GM12878 (cell line): Measurements from ENCODE around the gene CTIF. TPM values are rescaled to one million over a fixed set of nuclear protein-coding genes. Genes with fewer than 3 reads are reported as not detected.

Experiments used
- ATAC-seq: fragments of 200-7000 bp; cut with Tn5 transposase; 3 replicates; pipeline ENCODE4 v1.9.1; 2020; ENCODE audit warnings: mild to moderate bottlenecking, moderate library complexity
- BruUV-seq: library from RNA; stranded (reverse); fragments of 400-500 nt; replicated peaks from 2 replicates; lab custom pipeline; 2021; lab: Mats Ljungman, UMichigan
- CTCF ChIA-PET: fragments of 300-600 bp; sonication (Branson Sonifier 250); formaldehyde crosslinking; extraction: SDS; loops from one replicate; lab custom pipeline; 2021; ENCODE audit warnings: inconsistent platforms; lab: Yijun Ruan, JAX
- POLR2A ChIA-PET: fragments of 350-600 bp; formaldehyde crosslinking; extraction: SDS; loops from one replicate; lab custom pipeline; 2021; ENCODE audit warnings: inconsistent platforms; lab: Charles Lee
- RAD21 ChIA-PET: fragments of 300-600 bp; sonication (Branson Sonifier 250); formaldehyde crosslinking; loops from one replicate; lab custom pipeline; 2023; ENCODE audit warnings: antibody characterized with exemption; ENCODE audit not compliant: unreplicated experiment; lab: Charles Lee
- SMC1A ChIA-PET: fragments of 300-600 bp; sonication (Branson Sonifier 250); formaldehyde crosslinking; loops from one replicate; lab custom pipeline; 2023; ENCODE audit not compliant: unreplicated experiment, uncharacterized antibody; lab: Charles Lee
- DNase-seq: peaks from one replicate; pipeline ENCODE4 v3.0.0-alpha.2; 2011; ENCODE audit warnings: low read depth, low spot score
- FAIRE-seq: peaks from 3 replicates; lab custom pipeline; 2011; peaks lifted over from hg19 to GRCh38; lab: Jason Lieb, UNC
- H2AFZ ChIP-seq: 2 replicates; pipeline ENCODE4 v1.6.0; 2011; ENCODE audit warnings: low read depth, low read length, control low read depth; ENCODE audit not compliant: control insufficient read depth
- H3K27ac ChIP-seq: 2 replicates; pipeline ENCODE4 v1.5.1; 2011; ENCODE audit warnings: control low read depth; ENCODE audit not compliant: control insufficient read depth, insufficient read depth
- H3K27me3 ChIP-seq, 2 experiments: replicated peaks in 1 of 2; 2 replicates each; pipeline versions ENCODE4 v1.6.0 to v1.6.1; 2011; ENCODE audit warnings: low read length in 1 of 2; ENCODE audit not compliant: control insufficient read depth in 2 of 2, insufficient read depth in 2 of 2
- H3K36me3 ChIP-seq, 2 experiments: 2 replicates each; pipeline ENCODE4 v1.5.1; 2011; ENCODE audit warnings: low read length in 1 of 2; ENCODE audit not compliant: control insufficient read depth in 2 of 2, insufficient read depth in 2 of 2
- H3K4me1 ChIP-seq: 2 replicates; pipeline ENCODE4 v1.6.1; 2011; ENCODE audit warnings: mild to moderate bottlenecking, low read length, moderate library complexity, mixed read lengths; ENCODE audit not compliant: control insufficient read depth, insufficient read depth
- H3K4me2 ChIP-seq: 2 replicates; pipeline ENCODE4 v1.6.0; 2011; ENCODE audit warnings: control low read depth; ENCODE audit not compliant: control insufficient read depth, insufficient read depth
- H3K4me3 ChIP-seq: fragments of 200-600 bp; sonication (generic); 2 replicates; pipeline ENCODE4 v1.5.1; 2016
- H3K79me2 ChIP-seq: 2 replicates; pipeline ENCODE4 v1.6.0; 2011; ENCODE audit warnings: low read length; ENCODE audit not compliant: control insufficient read depth, insufficient read depth
- H3K9ac ChIP-seq: 2 replicates; pipeline ENCODE4 v1.8.0; 2011; ENCODE audit warnings: low read length, control low read depth, mixed read lengths; ENCODE audit not compliant: control insufficient read depth, insufficient read depth
- H3K9me3 ChIP-seq: replicated peaks from 3 replicates; pipeline ENCODE4 v1.5.1; 2011; ENCODE audit warnings: mild to moderate bottlenecking, low read length; ENCODE audit not compliant: control insufficient read depth, insufficient read depth
- H4K20me1 ChIP-seq: 2 replicates; pipeline ENCODE4 v1.6.0; 2011; ENCODE audit not compliant: control insufficient read depth, insufficient read depth
- ATF2 ChIP-seq: IDR thresholded peaks from 2 replicates; pipeline ENCODE4 v1.6.1; 2012; ENCODE audit warnings: low read length, inconsistent platforms
- CBFB ChIP-seq: IDR thresholded peaks from 2 replicates; pipeline ENCODE4 v1.6.1; 2016; ENCODE audit warnings: antibody characterized with exemption, low read depth
- PML ChIP-seq: IDR thresholded peaks from 2 replicates; pipeline ENCODE4 v1.6.1; 2012; ENCODE audit warnings: low read length, inconsistent platforms
- POU2F2 ChIP-seq: IDR thresholded peaks from 3 replicates; pipeline ENCODE4 v1.6.1; 2011; ENCODE audit warnings: low read depth, mild to moderate bottlenecking, low read length, borderline replicate concordance
- RUNX3 ChIP-seq: IDR thresholded peaks from 2 replicates; pipeline ENCODE4 v1.6.1; 2012; ENCODE audit warnings: low read length, inconsistent platforms
- ZNF217 ChIP-seq: fragments of 450-650 bp; IDR thresholded peaks from 2 replicates; pipeline ENCODE4 v1.6.1; 2017; ENCODE audit warnings: antibody characterized with exemption, mild to moderate bottlenecking
- ZNF687 ChIP-seq: fragments of 450-650 bp; IDR thresholded peaks from 2 replicates; pipeline ENCODE4 v1.6.1; 2017; ENCODE audit warnings: mild to moderate bottlenecking, moderate library complexity
- WGBS: methylation state at CpG from one replicate; pipeline ENCODE4 v1.1.6; 2016; ENCODE audit warnings: low lambda C conversion rate; ENCODE audit not compliant: insufficient replicate concordance, insufficient coverage; ENCODE audit errors: missing lambda C conversion rate; 5-methylcytosine and 5-hydroxymethylcytosine counted together
- in situ Hi-C: fragments of 300-500 bp; cut with MboI; formaldehyde crosslinking; loops from 9 replicates; pipeline ENCODE4 v1.14.3; 2018; ENCODE audit warnings: mixed read lengths
- intact Hi-C: fragments of 100-400 bp; cut with micrococcal nuclease; formaldehyde crosslinking; loops from one replicate; pipeline ENCODE4 v1.14.2; 2022; ENCODE audit not compliant: unreplicated experiment
- polyA plus RNA-seq, 11 experiments: library from polyadenylated mRNA; depleted of rRNA in 4 of 11; unstranded in 6 of 11; stranded (reverse) in 5 of 11; fragments of >200 nt; fragmentation: Nextera tagmentation in 4 of 11; fragmentation: Illumina TruSeq in 1 of 11; extraction: Ambion mirVana in 4 of 11; extraction: Trizol in 1 of 11; gene quantifications; 1 replicate in 1 of 11; 2 replicates in 10 of 11; pipeline versions ENCODE4 v1.2.1 to v1.2.3, GENCODE V29; 2011 to 2016; ENCODE audit warnings: inconsistent platforms in 2 of 11, missing spikeins in 2 of 11, low read depth in 1 of 11
- total RNA-seq, 4 experiments: library from RNA; depleted of rRNA in 3 of 4; stranded (reverse); fragments of >200 nt in 3 of 4; fragmentation: Illumina TruSeq in 1 of 4; extraction: Trizol in 1 of 4; gene quantifications; 2 replicates each; pipeline versions ENCODE4 v1.2.1 to v1.2.3, GENCODE V29; 2013 to 2021

CTIF gene
- total and polyA plus RNA-seq, 10 of the 15 experiments (the other 5 are each of a cell fraction or from before 2014, with no cell fraction given) = 0.06 to 11.6 (median 2.5) TPM

DNA sequence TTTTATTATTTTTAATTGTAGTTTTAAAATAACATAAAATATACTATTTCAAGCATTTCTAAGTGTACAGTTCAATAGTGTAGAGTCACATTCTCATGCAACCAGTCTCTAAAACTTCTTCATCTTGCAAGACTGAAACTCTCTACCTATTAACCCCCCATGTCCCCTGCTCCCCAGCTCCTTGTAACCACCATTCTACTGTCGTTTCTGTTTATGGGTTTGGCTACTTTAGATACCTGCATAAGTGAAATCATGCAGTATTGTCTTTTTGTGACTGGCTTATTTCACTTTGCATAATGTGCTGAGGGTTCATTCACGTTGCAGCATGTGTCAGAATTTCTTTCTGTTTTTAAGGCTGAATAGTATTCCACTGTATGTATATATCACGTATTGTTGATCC is 272.6 kb downstream of the CTIF start:
- intact Hi-C loops = no loop called here
- H3K4me2 ChIP-seq = peak overlapping the region; percentile 9
- no peaks in the 10 kb centered on the region for H3K79me2 ChIP-seq
- POLR2A ChIA-PET = interaction anchor here (1.2 to 4.2 kb wide), 9 partner anchors 9 to 34 kb away, joined by 3 to 31 read pairs (median 15); no protein-coding TSS in a partner anchor
- DNase-seq (no peak), FAIRE-seq (no peak), ATAC-seq (peak; percentile 33)
- WGBS = 32% methylated on average over 3 of the region's 3 CpGs
- peaks cover 45% of the 10 kb centered on the region for H3K4me1 ChIP-seq
- CTCF ChIA-PET = interaction anchor here (1.0 to 1.6 kb wide), 5 partner anchors 9 to 34 kb away, joined by 3 to 6 read pairs (median 3); no protein-coding TSS in a partner anchor
- H2AFZ ChIP-seq = no peak overlapping the region
- in situ Hi-C loops = loop anchor here (25.0 kb wide), 1 partner anchor 1476 kb away; the partner anchor contains the start of genes CXXC1 and MBD1
- no peaks in the 10 kb centered on the region for H3K27me3 ChIP-seq
- peak overlapping the region; percentile 81 for H3K27ac ChIP-seq
- TF ChIP-seq RUNX3 (peak; percentile 41), ZNF687 (0 out of 2 replicates have a peak, but pooled peaks have one; percentile 15), ATF2 (no peak), POU2F2 (peak; percentile 28; the same call in 1 of the 3 replicates), CBFB (no peak), ZNF217 (no peak), PML (0 out of 2 replicates have a peak, but pooled peaks have one; percentile 10)
- BruUV-seq = no TSS peak
- no peak overlapping the region for H3K9ac ChIP-seq
- SMC1A ChIA-PET = interaction anchor here (1.1 to 12.6 kb wide), 9 partner anchors 9 to 57 kb away, joined by 3 to 129 read pairs (median 10); no protein-coding TSS in a partner anchor
- H3K9me3 ChIP-seq = no peaks in the 10 kb centered on the region
- no peaks in the 10 kb centered on the region for H4K20me1 ChIP-seq
- RAD21 ChIA-PET = interaction anchor here (1.4 to 7.3 kb wide), 6 partner anchors 9 to 367 kb away, joined by 4 to 61 read pairs (median 46); no protein-coding TSS in a partner anchor
- no peaks in the 10 kb centered on the region for H3K36me3 ChIP-seq
- 0 out of 2 replicates have a peak overlapping the region, but pooled peaks have one; percentile 7 for H3K4me3 ChIP-seq
